Breast epithelium (tissue), 4 donors: ENCODE data around the gene TNS3. TPM values are rescaled to one million over a fixed set of nuclear protein-coding genes. Genes with fewer than 3 reads are reported as not detected.
A peak's percentile ranks its signal among the peaks of the same experiment; 100 is the strongest.

Source experiments
- DNase-seq, 2 donors: peaks; one replicate each; pipeline ENCODE4 v3.0.0-alpha.2; 2019; ENCODE audit warnings: low spot score in 2 of 2
- H3K27ac ChIP-seq, 2 donors: fragments of 200-600 bp; sonication (generic) in 1 of 2; one replicate each; pipeline ENCODE4 v1.5.1; 2016 to 2019; ENCODE audit warnings: mild to moderate bottlenecking in 1 of 2
- H3K27me3 ChIP-seq, 2 donors: fragments of 200-600 bp; sonication (generic) in 1 of 2; one replicate each; pipeline versions ENCODE4 v1.5.1 to v1.6.0; 2017 to 2019; ENCODE audit warnings: control low read depth in 1 of 2, mild to moderate bottlenecking in 1 of 2
- H3K36me3 ChIP-seq: fragments of 200-600 bp; one replicate; pipeline ENCODE4 v1.5.1; 2019
- H3K4me1 ChIP-seq, 2 donors: fragments of 200-600 bp; sonication (generic); one replicate each; pipeline ENCODE4 v1.5.1; 2016 to 2019; ENCODE audit warnings: control low read depth in 1 of 2
- H3K4me3 ChIP-seq, 3 donors: fragments of 200-600 bp; sonication (generic); 1 replicate in 2 of 3; 2 replicates in 1 of 3; pipeline ENCODE4 v1.5.1; 2016 to 2019; ENCODE audit warnings: mild to moderate bottlenecking in 3 of 3, moderate library complexity in 2 of 3
- H3K9me3 ChIP-seq, 2 donors: fragments of 200-600 bp; sonication (generic) in 1 of 2; one replicate each; pipeline ENCODE4 v1.5.1; 2016 to 2019; ENCODE audit warnings: control low read depth in 1 of 2
- CTCF ChIP-seq, 3 donors: fragments of 450-650 bp; IDR thresholded peaks; one replicate each; pipeline ENCODE4 v1.5.1; 2016 to 2017; ENCODE audit warnings: antibody characterized with exemption in 3 of 3, mild to moderate bottlenecking in 3 of 3, moderate library complexity in 3 of 3
- POLR2A ChIP-seq: fragments of 450-650 bp; IDR thresholded peaks from one replicate; pipeline ENCODE4 v1.6.1; 2016; ENCODE audit warnings: antibody characterized with exemption, mild to moderate bottlenecking, moderate library complexity
- POLR2AphosphoS5 ChIP-seq, 3 donors: sonication (generic); formaldehyde crosslinking; IDR thresholded peaks; one replicate each; pipeline ENCODE4 v1.6.1; 2017; ENCODE audit warnings: antibody characterized with exemption in 3 of 3
- intact Hi-C: fragments of 100-400 bp; cut with DNase I; formaldehyde crosslinking; loops from one replicate; pipeline ENCODE4 v1.15.1; 2023; ENCODE audit warnings: low total_unique reads
- total RNA-seq, 3 donors: library from RNA; depleted of rRNA; stranded (reverse); fragments of >200 nt; gene quantifications; one replicate each; pipeline ENCODE4 v1.1.0, GENCODE V29; 2016

Gene TNS3
- total RNA-seq, 3 donors from 2014 or later: 41.0 to 78.1 (median 56.2) TPM

- no peaks in the 10 kb centered on the region for H3K27me3 ChIP-seq
- no peak for TF ChIP-seq CTCF (IDR thresholded peaks at IDR 0.05)
- TF ChIP-seq POLR2A: no peak
- TF ChIP-seq POLR2AphosphoS5 (IDR thresholded peaks at IDR 0.05): no peak
- H3K4me3 ChIP-seq: no peak overlapping the region
- no peaks in the 10 kb centered on the region for H3K9me3 ChIP-seq
- no peaks in the 10 kb centered on the region for H3K4me1 ChIP-seq
- no peaks in the 10 kb centered on the region for H3K36me3 ChIP-seq
- intact Hi-C loops: no loop called here
- peak overlapping the region; percentile 15 to 48 for H3K27ac ChIP-seq
- no peak for DNase-seq
Measured at GRCh38 chr7:47484923-47485639, 96.8 kb downstream of the TNS3 start.

GRCh38 chr7:47484457-47484856, 97.5 kb downstream of the TNS3 start:
- intact Hi-C loops: no loop called here
- Histone ChIP-seq H3K9me3 (no peaks in the 10 kb centered on the region), H3K27ac (no peak overlapping the region), H3K36me3 (no peaks in the 10 kb centered on the region), H3K4me1 (no peaks in the 10 kb centered on the region), H3K4me3 (no peak overlapping the region), H3K27me3 (no peaks in the 10 kb centered on the region)
- TF ChIP-seq POLR2A (no peak), CTCF (IDR thresholded peaks at IDR 0.05) (no peak), POLR2AphosphoS5 (IDR thresholded peaks at IDR 0.05) (no peak)
- DNase-seq: no peak

GRCh38 chr7:47483604-47484273, 98.2 kb downstream of the TNS3 start:
- Histone ChIP-seq H3K4me3 (no peak overlapping the region), H3K9me3 (no peaks in the 10 kb centered on the region), H3K4me1 (no peaks in the 10 kb centered on the region), H3K27me3 (no peaks in the 10 kb centered on the region), H3K36me3 (no peaks in the 10 kb centered on the region), H3K27ac (no peak overlapping the region)
- intact Hi-C loops: no loop called here
- TF ChIP-seq POLR2AphosphoS5 (IDR thresholded peaks at IDR 0.05): no peak
- TF ChIP-seq CTCF (IDR thresholded peaks at IDR 0.05): no peak
- no peak for TF ChIP-seq POLR2A
- no peak for DNase-seq

- intact Hi-C loops: no loop called here
Measured at GRCh38 chr7:47482013-47482875, 99.7 kb downstream of the TNS3 start.

GRCh38 chr7:47481541-47482012, 100.3 kb downstream of the TNS3 start:
- TF ChIP-seq POLR2A (no peak), CTCF (IDR thresholded peaks at IDR 0.05) (no peak), POLR2AphosphoS5 (IDR thresholded peaks at IDR 0.05) (no peak)
- no peaks in the 10 kb centered on the region for H3K9me3 ChIP-seq
- intact Hi-C loops: no loop called here
- no peaks in the 10 kb centered on the region for H3K27me3 ChIP-seq
- H3K4me1 ChIP-seq: peaks cover 3 to 5% of the 10 kb centered on the region in 2 donors
- H3K36me3 ChIP-seq: no peaks in the 10 kb centered on the region
- H3K4me3 ChIP-seq: no peak overlapping the region
- DNase-seq: no peak
- H3K27ac ChIP-seq: peak overlapping the region; percentile 0 to 27

More at GRCh38 chr7:47482013-47482875, 99.7 kb downstream of the TNS3 start:
- Histone ChIP-seq H3K36me3 (no peaks in the 10 kb centered on the region), H3K27me3 (no peaks in the 10 kb centered on the region), H3K4me1 (peaks cover 0 to 5% of the 10 kb centered on the region in 2 donors), H3K9me3 (no peaks in the 10 kb centered on the region), H3K27ac (peak overlapping the region; percentile 0 to 27), H3K4me3 (no peak overlapping the region)
- no peak for TF ChIP-seq POLR2A
- peak in 1 of 3 donors; percentile 40 for TF ChIP-seq POLR2AphosphoS5 (IDR thresholded peaks at IDR 0.05)
- no peak for DNase-seq
